ENCODE data around the gene HSF2BP. TPM values are rescaled to one million over a fixed set of nuclear protein-coding genes. Genes with fewer than 3 reads are reported as not detected.
"Not testable (repeated sequence)": the region's sequence is repeated elsewhere in the genome, so short reads cannot be mapped to it uniquely, and the experiment has no call there.

The HSF2BP gene
- total RNA-seq, 1 donor from 2014 or later = 1.0 TPM

- no peak for DNase-seq
Measured at GRCh38 chr21:43687566-43688399, 28.5 kb upstream of the HSF2BP start.

GRCh38 chr21:43686811-43687565 lies 27.7 kb upstream of the HSF2BP start:
- DNase-seq = no peak

GRCh38 chr21:43684424-43684823 lies 25.1 kb upstream of the HSF2BP start:
- no peak for DNase-seq

- no peak for DNase-seq
Measured at GRCh38 chr21:43681650-43682049, 22.4 kb upstream of the HSF2BP start.

- not testable (repeated sequence) for DNase-seq
Measured at GRCh38 chr21:43680421-43680820, 21.1 kb upstream of the HSF2BP start.

GRCh38 chr21:43679951-43680350 lies 20.7 kb upstream of the HSF2BP start:
- no peak for DNase-seq

- no peak for DNase-seq
Measured at GRCh38 chr21:43676391-43676790, 17.1 kb upstream of the HSF2BP start.

- DNase-seq = no peak
Measured at GRCh38 chr21:43675871-43676270, 16.6 kb upstream of the HSF2BP start.

- DNase-seq = no peak
Measured at GRCh38 chr21:43669828-43670605, 10.7 kb upstream of the HSF2BP start.

- DNase-seq = no peak
Measured at GRCh38 chr21:43667191-43667904, 8.1 kb upstream of the HSF2BP start.

GRCh38 chr21:43665879-43666278 lies 6.6 kb upstream of the HSF2BP start:
- DNase-seq = no peak

GRCh38 chr21:43664358-43664757 lies 5.1 kb upstream of the HSF2BP start:
- no peak for DNase-seq

- no peak for DNase-seq
Measured at GRCh38 chr21:43663033-43663432, 3.7 kb upstream of the HSF2BP start.

- no peak for DNase-seq
Measured at GRCh38 chr21:43662286-43662685, 3.0 kb upstream of the HSF2BP start.

GRCh38 chr21:43658769-43659135 lies 536 bp downstream of the HSF2BP start:
- no peak for DNase-seq

GRCh38 chr21:43658088-43658741 lies 1.1 kb downstream of the HSF2BP start:
- DNase-seq = no peak

- no peak for DNase-seq
Measured at GRCh38 chr21:43657355-43658087, 1.8 kb downstream of the HSF2BP start.

- no peak for DNase-seq
Measured at GRCh38 chr21:43654806-43655489, 4.3 kb downstream of the HSF2BP start.

GRCh38 chr21:43653626-43654025 lies 5.7 kb downstream of the HSF2BP start:
- no peak for DNase-seq

- DNase-seq = no peak
Measured at GRCh38 chr21:43652616-43653015, 6.7 kb downstream of the HSF2BP start.

Data from tongue (tissue), 2 donors.